Adrenal gland (tissue), 5 donors: ENCODE results near the gene SAMD13.

ENCODE experiments used
- CTCF ChIP-seq, 6 experiments: fragments of 450-650 bp in 4 of 6; fragments of 200-600 bp in 2 of 6; sonication (generic) in 1 of 6; IDR thresholded peaks; 1 replicate in 5 of 6; 2 replicates in 1 of 6; pipeline versions ENCODE4 v1.5.1 to v1.8.0; 2016 to 2021; ENCODE audit warnings: antibody characterized with exemption in 6 of 6, mild to moderate bottlenecking in 2 of 6, moderate library complexity in 1 of 6
- POLR2A ChIP-seq, 2 donors: fragments of 450-650 bp; IDR thresholded peaks; one replicate each; pipeline ENCODE4 v1.6.1; 2017; ENCODE audit warnings: antibody characterized with exemption in 2 of 2, mild to moderate bottlenecking in 2 of 2, moderate library complexity in 1 of 2
- donor health status: DM: no; HTN: no; CAD: no.

- TF ChIP-seq POLR2A (IDR thresholded peaks at IDR 0.05) (no peak), CTCF (IDR thresholded peaks at IDR 0.05) (no peak)
These were observed 72.1 kb downstream of the SAMD13 start for GRCh38 chr1:84373436-84374141.
